ENCODE data around the gene AASDH. TPM values are rescaled to one million over a fixed set of nuclear protein-coding genes. Genes with fewer than 3 reads are reported as not detected.

AASDH gene
- total RNA-seq, 1 experiment from 2014 or later, result 8.8 TPM

GRCh38 chr4:56433280-56433679 lies 46.0 kb upstream of the AASDH start:
- H3K4me2 ChIP-seq (ENCODE audit: low read length), result peak overlapping the region; percentile 93
- no peaks in the 10 kb centered on the region for H3F3A ChIP-seq (ENCODE audit: low read length, unreplicated experiment)
- no peaks in the 10 kb centered on the region for H3K9me3 ChIP-seq (ENCODE audit: low read length)
- H3K9me2 ChIP-seq (replicated peaks; ENCODE audit: low read length), result no peaks in the 10 kb centered on the region
- H3K36me3 ChIP-seq (ENCODE audit: low read depth, low read length), result peaks cover 6% of the 10 kb centered on the region; the same call in 1 of the 2 replicates
- no peak for ATAC-seq
- CTCF ChIA-PET, result interaction anchor here (0.7 kb wide), 1 partner anchor 195 kb away, joined by 3 read pairs; no protein-coding TSS in a partner anchor
- no peak for DNase-seq
- peaks cover 17% of the 10 kb centered on the region; the same call in 1 of the 2 replicates for H3K4me1 ChIP-seq (ENCODE audit: insufficient read depth, low read length)
- H3K79me2 ChIP-seq (ENCODE audit: low read length), result peaks cover 92% of the 10 kb centered on the region
- no peaks in the 10 kb centered on the region for H3K27me3 ChIP-seq (ENCODE audit: low read length)
- no peak overlapping the region for H3K27ac ChIP-seq (ENCODE audit: low read length)
- POLR2A ChIA-PET (ENCODE audit: unreplicated experiment), result no interaction called here
- intact Hi-C loops (cut with micrococcal nuclease), result loop anchor here (10.0 kb wide), 1 partner anchor 472 kb away; the partner anchor contains the start of gene REST
- no peak overlapping the region for H2AFZ ChIP-seq (ENCODE audit: low read length)
- peaks cover 67% of the 10 kb centered on the region for H4K20me1 ChIP-seq (ENCODE audit: low read length)
- H3K9ac ChIP-seq (ENCODE audit: low read length), result peak overlapping the region; percentile 98
- peak overlapping the region; percentile 79 for H3K4me3 ChIP-seq (ENCODE audit: low read length)
- BruUV-seq (replicated peaks), result no TSS peak
- TF ChIP-seq, protein P1, sequence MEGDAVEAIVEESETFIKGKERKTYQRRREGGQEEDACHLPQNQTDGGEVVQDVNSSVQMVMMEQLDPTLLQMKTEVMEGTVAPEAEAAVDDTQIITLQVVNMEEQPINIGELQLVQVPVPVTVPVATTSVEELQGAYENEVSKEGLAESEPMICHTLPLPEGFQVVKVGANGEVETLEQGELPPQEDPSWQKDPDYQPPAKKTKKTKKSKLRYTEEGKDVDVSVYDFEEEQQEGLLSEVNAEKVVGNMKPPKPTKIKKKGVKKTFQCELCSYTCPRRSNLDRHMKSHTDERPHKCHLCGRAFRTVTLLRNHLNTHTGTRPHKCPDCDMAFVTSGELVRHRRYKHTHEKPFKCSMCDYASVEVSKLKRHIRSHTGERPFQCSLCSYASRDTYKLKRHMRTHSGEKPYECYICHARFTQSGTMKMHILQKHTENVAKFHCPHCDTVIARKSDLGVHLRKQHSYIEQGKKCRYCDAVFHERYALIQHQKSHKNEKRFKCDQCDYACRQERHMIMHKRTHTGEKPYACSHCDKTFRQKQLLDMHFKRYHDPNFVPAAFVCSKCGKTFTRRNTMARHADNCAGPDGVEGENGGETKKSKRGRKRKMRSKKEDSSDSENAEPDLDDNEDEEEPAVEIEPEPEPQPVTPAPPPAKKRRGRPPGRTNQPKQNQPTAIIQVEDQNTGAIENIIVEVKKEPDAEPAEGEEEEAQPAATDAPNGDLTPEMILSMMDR (conservative IDR thresholded peaks at IDR 0.05; ENCODE audit: low read depth, low read length), result no peak
- no peak for TF ChIP-seq EZH2 (IDR thresholded peaks at IDR 0.05; ENCODE audit: low read length, unreplicated experiment)
- TF ChIP-seq EZH2phosphoT487 (IDR thresholded peaks at IDR 0.05; ENCODE audit: borderline replicate concordance, low read length), result no peak

GRCh38 chr4:56430203-56430602 lies 42.9 kb upstream of the AASDH start:
- no peaks in the 10 kb centered on the region for H3K9me2 ChIP-seq (replicated peaks; ENCODE audit: low read length)
- POLR2A ChIA-PET (ENCODE audit: unreplicated experiment), result no interaction called here
- CTCF ChIA-PET, result no interaction called here

DNA sequence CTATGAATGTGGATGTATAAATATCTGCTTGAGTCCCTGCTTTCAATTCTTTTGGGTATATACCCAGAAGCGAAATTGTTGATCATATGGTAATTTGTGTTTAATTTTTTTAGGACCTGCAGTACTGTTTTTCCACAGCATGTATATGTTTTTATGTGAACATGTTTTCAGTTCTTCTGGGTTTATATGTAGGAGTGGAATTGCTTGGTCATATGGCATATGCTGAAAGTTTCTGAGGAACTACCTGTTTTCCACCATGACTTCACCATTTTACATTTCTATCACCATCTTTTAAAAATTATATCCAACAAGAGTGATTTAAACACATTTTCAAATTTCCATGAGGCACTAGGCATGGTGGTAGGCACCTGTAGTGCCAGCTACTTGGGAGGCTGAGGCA lies 39.9 kb upstream of the AASDH start:
- ATAC-seq (no peak), DNase-seq (no peak)
- no TSS peak for BruUV-seq (replicated peaks)
- Histone ChIP-seq H3F3A (ENCODE audit: low read length, unreplicated experiment) (no peaks in the 10 kb centered on the region), H3K4me3 (ENCODE audit: low read length) (no peak overlapping the region), H3K4me2 (ENCODE audit: low read length) (no peak overlapping the region), H4K20me1 (ENCODE audit: low read length) (peaks cover 77% of the 10 kb centered on the region), H3K79me2 (ENCODE audit: low read length) (peaks cover 100% of the 10 kb centered on the region), H3K27ac (ENCODE audit: low read length) (no peak overlapping the region), H3K9me2 (replicated peaks; ENCODE audit: low read length) (no peaks in the 10 kb centered on the region), H3K9me3 (ENCODE audit: low read length) (no peaks in the 10 kb centered on the region), H3K27me3 (ENCODE audit: low read length) (no peaks in the 10 kb centered on the region), H2AFZ (ENCODE audit: low read length) (no peak overlapping the region), H3K9ac (ENCODE audit: low read length) (no peak overlapping the region), H3K36me3 (ENCODE audit: low read depth, low read length) (peaks cover 6% of the 10 kb centered on the region), H3K4me1 (ENCODE audit: insufficient read depth, low read length) (peaks cover 8% of the 10 kb centered on the region; the same call in 1 of the 2 replicates)
- ChIA-PET CTCF (no interaction called here), POLR2A (ENCODE audit: unreplicated experiment) (no interaction called here)
- intact Hi-C loops (cut with micrococcal nuclease), result no loop called here
- TF ChIP-seq EZH2 (IDR thresholded peaks at IDR 0.05; ENCODE audit: low read length, unreplicated experiment), result no peak
- TF ChIP-seq, protein P1 (conservative IDR thresholded peaks at IDR 0.05; ENCODE audit: low read depth, low read length), result no peak

More at GRCh38 chr4:56430203-56430602, 42.9 kb upstream of the AASDH start:
- no TSS peak for BruUV-seq (replicated peaks)
- H3K9ac ChIP-seq (ENCODE audit: low read length), result no peak overlapping the region
- no peak for TF ChIP-seq EZH2 (IDR thresholded peaks at IDR 0.05; ENCODE audit: low read length, unreplicated experiment)
- no peak for TF ChIP-seq EZH2phosphoT487 (IDR thresholded peaks at IDR 0.05; ENCODE audit: borderline replicate concordance, low read length)
- TF ChIP-seq, protein P1 (conservative IDR thresholded peaks at IDR 0.05; ENCODE audit: low read depth, low read length), result no peak
- no peak for DNase-seq
- intact Hi-C loops (cut with micrococcal nuclease), result loop anchor here (10.0 kb wide), 1 partner anchor 475 kb away; the partner anchor contains the start of gene REST
- peaks cover 14% of the 10 kb centered on the region; the same call in 1 of the 2 replicates for H3K4me1 ChIP-seq (ENCODE audit: insufficient read depth, low read length)
- no peak overlapping the region for H3K4me3 ChIP-seq (ENCODE audit: low read length)
- H3K4me2 ChIP-seq (ENCODE audit: low read length), result no peak overlapping the region
- no peaks in the 10 kb centered on the region for H3F3A ChIP-seq (ENCODE audit: low read length, unreplicated experiment)
- H3K36me3 ChIP-seq (ENCODE audit: low read depth, low read length), result peaks cover 6% of the 10 kb centered on the region
- ATAC-seq, result no peak
- H3K79me2 ChIP-seq (ENCODE audit: low read length), result peaks cover 100% of the 10 kb centered on the region
- no peaks in the 10 kb centered on the region for H3K9me3 ChIP-seq (ENCODE audit: low read length)
- no peak overlapping the region for H2AFZ ChIP-seq (ENCODE audit: low read length)
- H3K27ac ChIP-seq (ENCODE audit: low read length), result no peak overlapping the region
- H3K27me3 ChIP-seq (ENCODE audit: low read length), result no peaks in the 10 kb centered on the region
- peaks cover 71% of the 10 kb centered on the region for H4K20me1 ChIP-seq (ENCODE audit: low read length)
